HTERT RPE-1 (cell line): ENCODE measurements around the gene PRDM11.

Experiments used
- in situ Hi-C: fragments of 300-500 bp; cut with MboI; formaldehyde crosslinking; loops from 4 replicates; pipeline ENCODE4 v1.14.3; 2020; ENCODE audit warnings: low sequenced_read_pairs

PRDM11 gene

GRCh38 chr11:45156201-45156600 lies 9.8 kb downstream of the PRDM11 start:
- in situ Hi-C loops: no loop called here

DNA sequence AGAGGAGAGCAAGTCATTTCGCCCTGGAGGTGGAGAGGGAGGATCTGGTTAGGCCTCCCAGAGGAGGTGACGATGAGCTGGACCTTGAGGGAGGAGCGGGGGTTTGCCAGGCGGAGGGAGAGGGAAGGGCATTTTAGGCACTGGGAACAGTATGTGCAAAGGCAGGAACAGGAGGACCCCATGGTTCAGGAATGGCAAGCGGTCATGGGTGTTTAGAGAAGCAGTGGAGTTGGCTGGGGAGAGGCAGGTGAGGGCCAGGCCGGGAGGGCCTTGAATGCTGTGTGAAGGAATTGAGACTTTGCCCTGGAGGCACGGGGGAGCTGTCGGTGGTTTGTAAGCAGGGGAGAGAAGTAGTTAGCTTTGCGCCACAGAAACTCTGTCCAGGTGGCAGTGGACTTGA lies 10.3 kb downstream of the PRDM11 start:
- in situ Hi-C loops: no loop called here

GRCh38 chr11:45157247-45158209 lies 11.1 kb downstream of the PRDM11 start:
- in situ Hi-C loops: no loop called here

- in situ Hi-C loops: no loop called here
These were observed 11.8 kb downstream of the PRDM11 start for GRCh38 chr11:45158210-45158731.

- in situ Hi-C loops: no loop called here
These were observed 12.6 kb downstream of the PRDM11 start for GRCh38 chr11:45158891-45159605.

DNA sequence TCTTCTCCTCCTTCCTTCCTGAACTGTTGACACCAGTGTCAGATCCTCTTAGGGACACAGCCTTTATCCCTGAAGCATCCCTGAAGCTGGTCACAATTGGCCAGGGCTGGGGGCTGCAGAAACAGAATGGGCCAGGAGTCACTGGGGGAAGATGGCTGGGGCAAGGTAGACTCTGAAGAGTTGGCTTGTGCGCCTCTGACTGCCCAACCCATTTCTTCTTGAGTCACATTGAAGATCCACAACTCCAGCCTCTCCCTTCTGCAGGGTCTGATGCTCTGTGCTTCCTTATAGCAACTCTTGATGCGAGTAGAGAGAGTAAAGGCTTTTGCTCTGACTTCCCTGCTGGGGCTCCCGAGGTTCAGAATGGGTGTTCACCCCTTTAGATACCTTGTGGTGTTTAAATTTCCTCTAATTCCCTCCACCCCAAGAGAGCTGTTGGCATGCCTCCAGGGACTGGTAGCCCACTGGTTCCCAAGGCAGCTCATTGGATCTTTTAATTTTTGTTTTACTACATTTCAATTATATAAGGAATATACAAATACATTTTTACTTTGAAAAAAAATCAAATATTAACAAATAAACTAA lies 13.4 kb downstream of the PRDM11 start:
- in situ Hi-C loops: no loop called here

DNA sequence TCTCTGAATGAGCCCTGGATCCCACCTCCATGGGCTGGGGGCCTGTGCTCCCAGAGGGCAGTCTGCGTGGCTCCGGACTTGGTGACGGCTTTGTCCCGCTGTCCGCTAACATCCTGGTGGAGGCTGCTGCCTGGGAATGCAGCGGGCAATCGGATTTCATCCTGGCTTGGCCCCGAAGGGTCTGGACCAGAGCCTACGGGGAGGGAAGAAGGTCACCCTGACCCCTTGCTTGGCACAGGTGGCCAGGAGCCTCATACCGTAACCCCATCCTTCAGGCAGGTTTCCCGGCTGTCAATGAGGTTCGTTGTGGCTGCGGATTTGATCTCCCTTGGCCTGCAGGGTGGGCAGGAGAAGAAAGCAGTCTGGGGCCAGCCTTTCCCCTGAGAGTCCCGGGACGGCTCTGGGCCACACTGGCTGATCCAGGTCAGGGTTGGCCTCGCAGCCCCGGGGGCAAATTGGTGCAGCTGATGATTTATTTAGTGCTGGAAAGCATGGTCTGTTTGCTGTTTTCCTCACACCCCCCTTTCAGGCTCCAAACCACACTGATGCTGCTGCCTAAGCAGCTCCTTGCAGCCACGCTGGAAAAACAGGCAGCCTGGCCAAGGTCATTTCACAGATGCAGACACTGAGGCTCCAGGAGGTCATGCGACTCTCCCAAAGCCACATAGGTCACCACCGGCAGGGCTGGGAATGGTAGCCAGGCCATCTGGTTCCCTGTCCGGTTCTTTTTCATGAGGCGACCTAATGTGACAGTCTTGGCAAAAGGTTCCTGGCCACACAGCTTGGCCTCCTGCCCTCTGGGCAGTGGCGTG lies 15.0 kb downstream of the PRDM11 start:
- in situ Hi-C loops: no loop called here

- in situ Hi-C loops: no loop called here
These were observed 15.6 kb downstream of the PRDM11 start for GRCh38 chr11:45162064-45162375.

DNA sequence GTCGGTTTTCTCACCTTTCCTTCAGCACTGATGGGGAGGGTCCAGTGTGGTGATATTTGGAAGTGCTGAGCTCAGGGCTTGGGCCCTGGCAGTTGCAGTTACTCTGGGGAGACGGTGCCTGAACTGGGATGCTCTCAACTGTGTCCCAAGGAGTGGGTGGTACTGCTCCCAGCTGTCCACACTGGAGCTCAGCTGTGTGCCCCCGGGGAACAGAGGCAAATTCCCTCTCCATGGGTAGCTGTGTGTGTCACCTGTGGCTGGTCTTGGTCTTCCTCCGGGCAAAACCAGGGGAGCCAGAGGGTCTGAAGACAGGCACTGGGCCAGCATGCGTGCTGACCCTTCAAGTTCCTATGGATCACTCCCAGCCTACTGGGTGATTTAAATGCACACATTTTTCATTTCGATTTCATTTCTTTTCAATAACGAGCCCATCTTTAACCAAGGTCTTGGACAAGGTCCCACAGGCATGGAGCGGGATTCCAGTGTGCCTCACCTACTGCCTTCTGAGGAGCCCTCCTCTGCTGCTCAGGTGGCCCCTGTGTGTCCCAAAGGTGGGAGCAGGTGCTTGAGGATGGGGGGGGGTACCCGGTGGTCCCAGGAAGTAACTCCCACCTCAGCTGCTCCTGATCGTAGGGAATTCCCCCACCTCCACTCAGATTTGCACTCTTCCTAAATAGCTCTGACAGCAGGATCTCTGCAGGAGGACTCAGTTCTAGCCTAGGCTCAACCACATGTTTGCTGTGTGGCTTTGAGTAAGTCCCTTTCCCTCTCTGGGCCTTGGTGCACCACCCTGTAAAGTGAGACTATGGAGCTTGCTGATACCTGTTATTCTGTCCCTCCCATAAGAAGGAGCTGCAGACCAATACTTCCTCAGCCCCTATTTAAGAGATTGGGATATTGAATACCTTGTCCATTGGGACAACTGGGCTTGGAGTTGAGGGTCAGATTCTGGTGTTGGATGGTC lies 16.8 kb downstream of the PRDM11 start:
- in situ Hi-C loops: no loop called here

DNA sequence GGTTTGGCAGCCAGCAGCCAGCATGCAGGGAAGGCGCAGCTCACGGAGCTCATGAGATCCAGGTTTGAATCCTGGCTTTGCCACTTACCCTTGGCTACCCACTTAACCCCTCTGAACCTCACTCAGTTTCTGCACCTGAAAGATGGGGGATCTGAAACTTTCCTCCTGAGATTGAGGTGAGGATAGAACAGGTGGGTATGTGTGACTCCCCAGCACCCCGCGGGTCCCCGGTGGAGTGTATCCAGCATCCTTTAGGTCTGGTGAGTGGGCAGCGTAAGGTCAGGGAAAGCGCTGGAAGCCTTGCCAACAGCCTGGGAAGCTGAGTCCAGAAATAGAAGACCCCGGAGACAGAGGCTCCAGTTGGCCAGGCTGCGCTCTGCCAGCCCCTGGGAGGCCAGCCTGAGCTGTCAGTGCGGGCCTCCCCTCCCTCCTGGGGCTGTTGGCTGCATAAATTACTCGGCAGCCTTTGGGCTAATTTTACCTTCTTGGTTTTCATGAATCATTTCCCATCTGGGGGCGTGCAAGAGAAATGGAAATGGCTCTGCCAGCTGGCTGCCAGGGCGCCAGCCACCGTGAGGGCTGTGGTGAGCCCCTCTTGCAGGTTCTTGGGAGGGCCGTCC lies 17.6 kb downstream of the PRDM11 start:
- in situ Hi-C loops: no loop called here

DNA sequence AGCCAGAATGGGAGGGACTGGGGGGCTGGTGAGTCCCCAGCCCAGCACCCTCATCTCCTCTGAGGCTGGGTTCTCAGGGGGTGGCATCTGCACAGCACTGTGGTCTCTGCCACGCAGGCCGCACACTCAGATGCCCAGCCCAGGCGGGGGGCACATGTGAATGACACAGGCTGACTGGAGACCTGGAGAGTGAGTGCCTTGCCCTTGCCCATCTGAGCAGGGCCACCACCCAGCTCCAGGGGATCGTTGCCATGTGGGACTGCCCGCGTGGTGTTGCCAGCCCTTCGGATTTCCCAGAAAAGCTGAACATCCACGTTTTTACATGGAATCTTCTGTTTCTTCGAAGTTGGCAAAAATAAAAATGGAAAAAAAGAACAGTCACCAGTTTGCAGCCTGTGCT lies 18.9 kb downstream of the PRDM11 start:
- in situ Hi-C loops: no loop called here

DNA sequence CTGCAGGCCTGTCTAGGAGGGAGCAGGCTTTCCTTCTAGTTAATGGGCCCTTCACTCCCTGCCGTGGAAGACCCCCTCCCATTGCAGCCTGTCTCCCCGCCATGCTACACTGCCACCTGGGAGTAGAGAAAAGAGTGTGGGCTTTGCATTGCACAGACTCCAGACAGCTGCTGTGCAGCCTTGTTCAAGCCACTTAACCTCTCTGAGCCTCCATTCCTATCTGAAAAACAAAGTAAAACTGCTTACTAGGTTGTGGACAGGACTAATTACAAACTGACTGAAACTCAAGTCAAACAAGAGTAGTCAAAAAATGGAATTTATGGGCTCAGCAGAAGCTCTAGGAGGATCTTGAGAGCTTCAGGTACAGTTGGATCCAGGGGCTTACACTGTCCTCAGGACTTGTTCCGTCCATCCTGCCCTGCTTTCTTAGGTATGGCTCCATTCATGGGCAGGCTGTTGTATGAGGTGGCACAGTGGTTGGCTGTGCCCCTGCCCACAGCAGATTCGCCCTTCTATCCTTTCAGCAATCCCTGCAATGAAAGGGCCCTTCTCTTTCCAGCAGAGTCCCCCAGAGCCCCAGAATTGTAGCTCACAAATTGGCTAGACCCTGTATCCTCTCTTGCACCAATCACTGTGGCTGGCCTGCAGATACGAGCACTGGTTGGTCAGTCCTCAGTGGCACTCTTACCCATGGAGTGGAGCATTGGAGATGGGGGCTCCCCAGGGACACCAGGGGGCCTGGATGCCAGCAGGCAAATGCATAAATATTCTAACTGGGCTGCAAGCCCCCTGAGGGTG lies 19.6 kb downstream of the PRDM11 start:
- in situ Hi-C loops: no loop called here

DNA sequence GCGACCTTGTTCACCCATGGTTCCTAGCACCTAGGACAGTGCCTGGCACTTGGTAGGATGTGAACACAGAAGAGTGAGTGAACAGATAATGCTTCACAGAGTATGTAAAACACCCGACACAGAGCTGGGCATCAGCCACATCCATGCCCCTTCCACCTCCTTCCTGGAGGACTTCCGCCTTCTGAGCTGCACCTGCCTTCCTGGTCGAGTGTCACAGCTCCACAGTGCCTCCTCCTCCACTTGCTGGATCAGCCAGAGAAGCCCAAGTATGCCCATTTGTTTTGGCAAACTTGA lies 20.1 kb downstream of the PRDM11 start:
- in situ Hi-C loops: no loop called here

DNA sequence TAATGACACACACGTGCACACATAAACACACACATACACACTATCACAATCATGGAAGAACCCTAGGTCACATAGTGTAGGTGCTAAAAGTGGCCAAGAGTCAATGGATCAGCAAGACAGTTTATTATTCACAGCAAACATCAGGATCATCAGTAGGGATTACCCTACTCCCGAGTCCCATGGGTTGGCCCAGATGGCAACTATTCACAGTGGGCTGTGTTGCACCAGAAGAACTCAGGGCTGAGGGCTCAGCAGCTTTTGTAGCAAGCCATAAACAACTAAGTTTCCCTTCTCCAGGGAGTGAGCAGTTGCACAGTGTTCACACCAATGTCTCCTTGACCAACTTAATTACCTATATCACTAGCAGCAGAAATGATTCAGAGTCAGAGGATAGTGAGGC lies 20.8 kb downstream of the PRDM11 start:
- in situ Hi-C loops: no loop called here

GRCh38 chr11:45168366-45169130 lies 22.1 kb downstream of the PRDM11 start:
- in situ Hi-C loops: no loop called here

- in situ Hi-C loops: no loop called here
These were observed 23.1 kb downstream of the PRDM11 start for GRCh38 chr11:45169310-45170072.

DNA sequence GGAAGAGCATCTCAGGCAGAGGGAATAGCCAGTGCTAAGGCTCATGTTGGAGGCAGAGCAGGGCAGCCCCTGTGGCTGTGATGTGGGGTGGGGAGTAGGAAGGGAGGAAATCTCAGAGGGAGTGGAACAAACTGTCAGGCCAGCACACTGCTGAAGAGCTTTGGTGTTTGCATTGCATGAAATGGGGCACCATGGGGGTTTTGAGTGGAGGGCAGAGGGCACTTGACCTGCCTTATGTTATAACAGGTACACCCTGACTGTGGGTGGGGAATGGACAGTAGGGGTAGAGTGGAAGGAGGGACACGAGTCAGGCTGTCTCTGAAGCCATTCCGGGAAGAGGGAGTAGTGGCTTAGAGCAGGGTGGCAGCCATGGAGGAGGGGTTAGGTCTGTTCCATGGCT lies 24.0 kb downstream of the PRDM11 start:
- in situ Hi-C loops: no loop called here
